Measurements from ENCODE around the gene TP53TG5.
A peak's percentile ranks its signal among the peaks of the same experiment; 100 is the strongest.
"Not testable (repeated sequence)": the region's sequence is repeated elsewhere in the genome, so short reads cannot be mapped to it uniquely, and the experiment has no call there.

Gene TP53TG5

GRCh38 chr20:45358282-45359068 lies 19.6 kb downstream of the TP53TG5 start:
- H3K9ac ChIP-seq (ENCODE audit: low read depth in 1 of 2, low read length in 2 of 2), result peak overlapping the region in 1 of 2 donors; percentile 17
- H3K27ac ChIP-seq (ENCODE audit: low read depth in 2 of 2, low read length in 2 of 2), result peak overlapping the region; percentile 61 to 68
- H3K4me3 ChIP-seq (ENCODE audit: low read length in 2 of 2), result no peak overlapping the region
- no peaks in the 10 kb centered on the region for H3K27me3 ChIP-seq (ENCODE audit: control insufficient read depth in 2 of 2, insufficient read depth in 2 of 2, low read length in 2 of 2)
- peaks cover 18 to 22% of the 10 kb centered on the region in 2 donors for H3K4me1 ChIP-seq (ENCODE audit: control insufficient read depth in 2 of 2, insufficient read depth in 2 of 2, low read length in 2 of 2)
- no peaks in the 10 kb centered on the region for H3K9me3 ChIP-seq (ENCODE audit: control insufficient read depth in 2 of 2, low read length in 2 of 2)
- H3K36me3 ChIP-seq (ENCODE audit: control insufficient read depth in 2 of 2, insufficient read depth in 2 of 2, low read length in 2 of 2), result no peaks in the 10 kb centered on the region

GRCh38 chr20:45355209-45356084 lies 22.7 kb downstream of the TP53TG5 start:
- Histone ChIP-seq H3K36me3 (ENCODE audit: control insufficient read depth in 2 of 2, insufficient read depth in 2 of 2, low read length in 2 of 2) (no peaks in the 10 kb centered on the region), H3K27ac (ENCODE audit: low read depth in 2 of 2, low read length in 2 of 2) (peak overlapping the region; percentile 24 to 44), H3K27me3 (ENCODE audit: control insufficient read depth in 2 of 2, insufficient read depth in 2 of 2, low read length in 2 of 2) (no peaks in the 10 kb centered on the region), H3K4me3 (ENCODE audit: low read length in 2 of 2) (no peak overlapping the region), H3K9ac (ENCODE audit: low read depth in 1 of 2, low read length in 2 of 2) (no peak overlapping the region), H3K4me1 (ENCODE audit: control insufficient read depth in 2 of 2, insufficient read depth in 2 of 2, low read length in 2 of 2) (peaks cover 10 to 18% of the 10 kb centered on the region in 2 donors), H3K9me3 (ENCODE audit: control insufficient read depth in 2 of 2, low read length in 2 of 2) (no peaks in the 10 kb centered on the region)

- H3K27me3 ChIP-seq (ENCODE audit: control insufficient read depth in 2 of 2, insufficient read depth in 2 of 2, low read length in 2 of 2), result no peaks in the 10 kb centered on the region
- H3K4me1 ChIP-seq (ENCODE audit: control insufficient read depth in 2 of 2, insufficient read depth in 2 of 2, low read length in 2 of 2), result peaks cover 8 to 12% of the 10 kb centered on the region in 2 donors
- H3K27ac ChIP-seq (ENCODE audit: low read depth in 2 of 2, low read length in 2 of 2), result peak overlapping the region; percentile 24 to 44
- H3K9me3 ChIP-seq (ENCODE audit: control insufficient read depth in 2 of 2, low read length in 2 of 2), result no peaks in the 10 kb centered on the region
- H3K4me3 ChIP-seq (ENCODE audit: low read length in 2 of 2), result no peak overlapping the region
- H3K36me3 ChIP-seq (ENCODE audit: control insufficient read depth in 2 of 2, insufficient read depth in 2 of 2, low read length in 2 of 2), result no peaks in the 10 kb centered on the region
- no peak overlapping the region for H3K9ac ChIP-seq (ENCODE audit: low read depth in 1 of 2, low read length in 2 of 2)
Measured at GRCh38 chr20:45354423-45355208, 23.5 kb downstream of the TP53TG5 start.

GRCh38 chr20:45353746-45354145 lies 24.4 kb downstream of the TP53TG5 start:
- no peak overlapping the region for H3K27ac ChIP-seq (ENCODE audit: low read depth in 2 of 2, low read length in 2 of 2)
- H3K36me3 ChIP-seq (ENCODE audit: control insufficient read depth in 2 of 2, insufficient read depth in 2 of 2, low read length in 2 of 2), result no peaks in the 10 kb centered on the region
- no peak overlapping the region for H3K4me3 ChIP-seq (ENCODE audit: low read length in 2 of 2)
- no peaks in the 10 kb centered on the region for H3K27me3 ChIP-seq (ENCODE audit: control insufficient read depth in 2 of 2, insufficient read depth in 2 of 2, low read length in 2 of 2)
- H3K9ac ChIP-seq (ENCODE audit: low read depth in 1 of 2, low read length in 2 of 2), result no peak overlapping the region
- H3K9me3 ChIP-seq (ENCODE audit: control insufficient read depth in 2 of 2, low read length in 2 of 2), result no peaks in the 10 kb centered on the region
- peaks cover 8 to 10% of the 10 kb centered on the region in 2 donors for H3K4me1 ChIP-seq (ENCODE audit: control insufficient read depth in 2 of 2, insufficient read depth in 2 of 2, low read length in 2 of 2)

- no peaks in the 10 kb centered on the region for H3K9me3 ChIP-seq (ENCODE audit: control insufficient read depth in 2 of 2, low read length in 2 of 2)
- H3K27ac ChIP-seq (ENCODE audit: low read depth in 2 of 2, low read length in 2 of 2), result no peak overlapping the region
Measured at GRCh38 chr20:45352729-45353128, 25.4 kb downstream of the TP53TG5 start.

GRCh38 chr20:45350795-45351194 lies 27.3 kb downstream of the TP53TG5 start:
- not testable (repeated sequence) for H3K9ac ChIP-seq (ENCODE audit: low read depth in 1 of 2, low read length in 2 of 2); H3K9me3 ChIP-seq (ENCODE audit: control insufficient read depth in 2 of 2, low read length in 2 of 2); H3K27ac ChIP-seq (ENCODE audit: low read depth in 2 of 2, low read length in 2 of 2); H3K4me3 ChIP-seq (ENCODE audit: low read length in 2 of 2); H3K27me3 ChIP-seq (ENCODE audit: control insufficient read depth in 2 of 2, insufficient read depth in 2 of 2, low read length in 2 of 2); H3K36me3 ChIP-seq (ENCODE audit: control insufficient read depth in 2 of 2, insufficient read depth in 2 of 2, low read length in 2 of 2)
- peaks cover 10 to 19% of the 10 kb centered on the region in 2 donors for H3K4me1 ChIP-seq (ENCODE audit: control insufficient read depth in 2 of 2, insufficient read depth in 2 of 2, low read length in 2 of 2)

More at GRCh38 chr20:45352729-45353128, 25.4 kb downstream of the TP53TG5 start:
- no peaks in the 10 kb centered on the region for H3K36me3 ChIP-seq (ENCODE audit: control insufficient read depth in 2 of 2, insufficient read depth in 2 of 2, low read length in 2 of 2)
- H3K9ac ChIP-seq (ENCODE audit: low read depth in 1 of 2, low read length in 2 of 2), result no peak overlapping the region
- peaks cover 1 to 9% of the 10 kb centered on the region in 2 donors for H3K4me1 ChIP-seq (ENCODE audit: control insufficient read depth in 2 of 2, insufficient read depth in 2 of 2, low read length in 2 of 2)
- H3K4me3 ChIP-seq (ENCODE audit: low read length in 2 of 2), result no peak overlapping the region
- H3K27me3 ChIP-seq (ENCODE audit: control insufficient read depth in 2 of 2, insufficient read depth in 2 of 2, low read length in 2 of 2), result no peaks in the 10 kb centered on the region

GRCh38 chr20:45350217-45350616 lies 27.9 kb downstream of the TP53TG5 start:
- no peaks in the 10 kb centered on the region for H3K9me3 ChIP-seq (ENCODE audit: control insufficient read depth in 2 of 2, low read length in 2 of 2)
- no peak overlapping the region for H3K4me3 ChIP-seq (ENCODE audit: low read length in 2 of 2)
- H3K27me3 ChIP-seq (ENCODE audit: control insufficient read depth in 2 of 2, insufficient read depth in 2 of 2, low read length in 2 of 2), result no peaks in the 10 kb centered on the region
- peaks cover 15 to 25% of the 10 kb centered on the region in 2 donors for H3K4me1 ChIP-seq (ENCODE audit: control insufficient read depth in 2 of 2, insufficient read depth in 2 of 2, low read length in 2 of 2)
- no peak overlapping the region for H3K27ac ChIP-seq (ENCODE audit: low read depth in 2 of 2, low read length in 2 of 2)
- H3K9ac ChIP-seq (ENCODE audit: low read depth in 1 of 2, low read length in 2 of 2), result no peak overlapping the region
- no peaks in the 10 kb centered on the region for H3K36me3 ChIP-seq (ENCODE audit: control insufficient read depth in 2 of 2, insufficient read depth in 2 of 2, low read length in 2 of 2)

GRCh38 chr20:45347936-45348778 lies 30.0 kb downstream of the TP53TG5 start, which contains the start of gene SDC4:
TSS of gene SDC4 (minus strand) at chr20:45348424. CDS start at chr20:45348384, 40 bp downstream.
- H3K9me3 ChIP-seq (ENCODE audit: control insufficient read depth in 2 of 2, low read length in 2 of 2), result no peaks in the 10 kb centered on the region
- no peaks in the 10 kb centered on the region for H3K36me3 ChIP-seq (ENCODE audit: control insufficient read depth in 2 of 2, insufficient read depth in 2 of 2, low read length in 2 of 2)
- H3K27me3 ChIP-seq (ENCODE audit: control insufficient read depth in 2 of 2, insufficient read depth in 2 of 2, low read length in 2 of 2), result no peaks in the 10 kb centered on the region
- peak within 1 kb of the TSS; percentile 82 to 91 for H3K27ac ChIP-seq (ENCODE audit: low read depth in 2 of 2, low read length in 2 of 2)
- peaks cover 34 to 45% of the 10 kb centered on the region in 2 donors for H3K4me1 ChIP-seq (ENCODE audit: control insufficient read depth in 2 of 2, insufficient read depth in 2 of 2, low read length in 2 of 2)
- peak within 1 kb of the TSS; percentile 79 to 94 for H3K4me3 ChIP-seq (ENCODE audit: low read length in 2 of 2)
- peak within 1 kb of the TSS; percentile 91 to 96 for H3K9ac ChIP-seq (ENCODE audit: low read depth in 1 of 2, low read length in 2 of 2)

- Histone ChIP-seq H3K9ac (ENCODE audit: low read depth in 1 of 2, low read length in 2 of 2) (peak overlapping the region; percentile 91 to 96), H3K4me1 (ENCODE audit: control insufficient read depth in 2 of 2, insufficient read depth in 2 of 2, low read length in 2 of 2) (peaks cover 41 to 53% of the 10 kb centered on the region in 2 donors), H3K9me3 (ENCODE audit: control insufficient read depth in 2 of 2, low read length in 2 of 2) (no peaks in the 10 kb centered on the region), H3K4me3 (ENCODE audit: low read length in 2 of 2) (peak overlapping the region; percentile 79 to 94), H3K36me3 (ENCODE audit: control insufficient read depth in 2 of 2, insufficient read depth in 2 of 2, low read length in 2 of 2) (no peaks in the 10 kb centered on the region), H3K27me3 (ENCODE audit: control insufficient read depth in 2 of 2, insufficient read depth in 2 of 2, low read length in 2 of 2) (no peaks in the 10 kb centered on the region), H3K27ac (ENCODE audit: low read depth in 2 of 2, low read length in 2 of 2) (peak overlapping the region; percentile 82 to 91)
Measured at GRCh38 chr20:45347297-45347935, 30.7 kb downstream of the TP53TG5 start.
